Heart left ventricle (tissue), 13 donors: ENCODE results near the gene WIPF1.

Source experiments
- POLR2A ChIP-seq, 2 donors: fragments of 450-650 bp; IDR thresholded peaks; one replicate each; pipeline ENCODE4 v1.6.1; 2017; ENCODE audit warnings: antibody characterized with exemption in 2 of 2, mild to moderate bottlenecking in 2 of 2, moderate library complexity in 2 of 2
- TF ChIP-seq, protein P1 (sequence below), 12 donors: fragments of 200-600 bp; sonication (generic) in 4 of 12; IDR thresholded peaks; one replicate each; pipeline versions ENCODE4 v1.5.0 to v1.8.0; 2018 to 2022; ENCODE audit warnings: antibody characterized with exemption in 12 of 12, mild to moderate bottlenecking in 5 of 12
- donor health status: ischemic (EF 13 %, LVEDD 7.1; RV severe dilation, severe dysfunction).
- donor health status: DM: no; HTN: yes; CAD: no.
- donor health status: DM: no; HTN: no; CAD: no.
- donor health status: ischemic (EF 25% LVEDD 6.9; RV normal size, moderate dysfunction).
- donor health status: ischemic (EF 25% LVEDD 5.7; RV mildly dilated, moderate dysfunction).
- donor health status: ischemic (EF 35%, LVEDD 5.7; RV mildly dilated, moderate dysfunction).
- donor health status: nonischemic (EF 11% LVEDD 7.7; RV severe dilation, severe dysfunction).
- donor health status: DM: yes; HTN: yes; CAD: no.
- donor health status: PGD.
- donor health status: ischemic (EF 29% LVEDD 5.4; RV normal size, mild dysfunction).
- donor health status: nonischemic (EF 23%, LVEDD 6.1; RV moderate dilation, normal function).

DNA sequence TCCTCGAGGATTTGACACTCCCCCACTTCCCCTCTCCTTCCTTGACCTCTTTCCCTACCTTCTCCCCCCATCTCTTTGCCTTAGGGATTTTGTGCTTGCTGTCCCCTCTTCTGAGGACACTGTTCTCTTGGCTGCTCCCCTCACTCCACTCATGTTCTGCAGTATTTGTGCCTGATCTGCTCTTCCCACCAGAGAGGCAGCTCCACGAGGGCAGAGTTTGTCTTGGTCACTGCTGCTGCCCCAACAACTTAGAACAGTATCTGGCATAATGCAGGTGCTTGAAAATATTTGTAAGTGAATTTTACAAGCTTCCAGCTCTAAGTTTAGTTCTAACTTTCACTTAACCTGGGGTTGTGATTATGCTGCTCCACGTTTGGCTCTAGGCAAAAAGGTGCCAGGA is 10.0 kb upstream of the WIPF1 start:
- TF ChIP-seq, protein P1, sequence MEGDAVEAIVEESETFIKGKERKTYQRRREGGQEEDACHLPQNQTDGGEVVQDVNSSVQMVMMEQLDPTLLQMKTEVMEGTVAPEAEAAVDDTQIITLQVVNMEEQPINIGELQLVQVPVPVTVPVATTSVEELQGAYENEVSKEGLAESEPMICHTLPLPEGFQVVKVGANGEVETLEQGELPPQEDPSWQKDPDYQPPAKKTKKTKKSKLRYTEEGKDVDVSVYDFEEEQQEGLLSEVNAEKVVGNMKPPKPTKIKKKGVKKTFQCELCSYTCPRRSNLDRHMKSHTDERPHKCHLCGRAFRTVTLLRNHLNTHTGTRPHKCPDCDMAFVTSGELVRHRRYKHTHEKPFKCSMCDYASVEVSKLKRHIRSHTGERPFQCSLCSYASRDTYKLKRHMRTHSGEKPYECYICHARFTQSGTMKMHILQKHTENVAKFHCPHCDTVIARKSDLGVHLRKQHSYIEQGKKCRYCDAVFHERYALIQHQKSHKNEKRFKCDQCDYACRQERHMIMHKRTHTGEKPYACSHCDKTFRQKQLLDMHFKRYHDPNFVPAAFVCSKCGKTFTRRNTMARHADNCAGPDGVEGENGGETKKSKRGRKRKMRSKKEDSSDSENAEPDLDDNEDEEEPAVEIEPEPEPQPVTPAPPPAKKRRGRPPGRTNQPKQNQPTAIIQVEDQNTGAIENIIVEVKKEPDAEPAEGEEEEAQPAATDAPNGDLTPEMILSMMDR (IDR thresholded peaks at IDR 0.05) = no peak
- TF ChIP-seq POLR2A (IDR thresholded peaks at IDR 0.05) = no peak
